ENCODE data around the gene PRKCA.

GRCh38 chr17:66268247-66268927 lies 34.0 kb upstream of the PRKCA start:
- TF ChIP-seq POLR2A (IDR thresholded peaks at IDR 0.05; ENCODE audit: low read length), result no peak
- no peak for TF ChIP-seq GATA1 (IDR thresholded peaks at IDR 0.05; ENCODE audit: low read depth, low read length)

All from erythroblast (primary cell).